Measurements from ENCODE around the gene GJA3. TPM values are rescaled to one million over a fixed set of nuclear protein-coding genes. Genes with fewer than 3 reads are reported as not detected.

Gene GJA3
- total and polyA plus RNA-seq, 8 donors = 0.03 to 0.40 (median 0.08) TPM

- Histone ChIP-seq H3K36me3 (no peaks in the 10 kb centered on the region), H3K9me3 (no peaks in the 10 kb centered on the region), H3K27ac (no peak overlapping the region), H3K4me3 (peak overlapping the region; percentile 36 to 85 (median 60)), H3K27me3 (peaks cover 0 to 9% (median 0%) of the 10 kb centered on the region in 4 donors), H3K4me1 (peaks cover 0 to 5% (median 0%) of the 10 kb centered on the region in 3 donors)
- WGBS, 2 donors = 2% methylated on average over 51 to 53 of the region's 53 CpGs
- no peak for TF ChIP-seq CTCF (IDR thresholded peaks at IDR 0.05)
- DNase-seq (peak in 1 of 6 donors; percentile 63), FAIRE-seq (no peak), ATAC-seq (peak; percentile 19 to 37 (median 27))
- intact Hi-C loops (cut with DNase I) = no loop called here
Observed at GRCh38 chr13:20193162-20193906, 32.5 kb upstream of the GJA3 start.

GRCh38 chr13:20192836-20193161, 31.9 kb upstream of the GJA3 start, which contains the start of gene GJB2:
Gene GJB2 (minus strand): TSS chr13:20192938. CDS start chr13:20189581, 3,357 bp downstream.
- ATAC-seq (peak; percentile 57 to 69 (median 62)), FAIRE-seq (no peak), DNase-seq (peak in 1 of 6 donors; percentile 25)
- H3K9me3 ChIP-seq = no peaks in the 10 kb centered on the region
- peaks cover 0 to 9% (median 0%) of the 10 kb centered on the region in 4 donors for H3K27me3 ChIP-seq
- H3K27ac ChIP-seq = no peak within 1 kb of the TSS
- TF ChIP-seq CTCF (IDR thresholded peaks at IDR 0.05) = no peak
- intact Hi-C loops (cut with DNase I) = no loop called here
- 0 to 1% methylated on average over 7 to 39 of the region's 39 CpGs for WGBS, 2 donors
- peaks cover 0 to 5% (median 0%) of the 10 kb centered on the region in 3 donors for H3K4me1 ChIP-seq
- no peaks in the 10 kb centered on the region for H3K36me3 ChIP-seq
- H3K4me3 ChIP-seq = peak within 1 kb of the TSS; percentile 36 to 85 (median 60)

GRCh38 chr13:20192158-20192835, 31.4 kb upstream of the GJA3 start:
- peak overlapping the region; percentile 36 to 85 (median 60) for H3K4me3 ChIP-seq
- intact Hi-C loops (cut with DNase I) = no loop called here
- no peak for FAIRE-seq
- peak in 5 of 6 donors; percentile 32 to 70 (median 43) for DNase-seq
- H3K27ac ChIP-seq = no peak overlapping the region
- no peak for TF ChIP-seq CTCF (IDR thresholded peaks at IDR 0.05)
- 1% methylated on average over 69 to 73 of the region's 73 CpGs for WGBS, 2 donors
- no peaks in the 10 kb centered on the region for H3K36me3 ChIP-seq
- no peaks in the 10 kb centered on the region for H3K9me3 ChIP-seq
- H3K27me3 ChIP-seq = peaks cover 0 to 9% (median 0%) of the 10 kb centered on the region in 4 donors
- ATAC-seq = peak; percentile 63 to 77 (median 74)
- H3K4me1 ChIP-seq = peaks cover 0 to 5% (median 0%) of the 10 kb centered on the region in 3 donors

- 31 to 34% methylated on average over 24 of the region's 24 CpGs for WGBS, 2 donors
- intact Hi-C loops (cut with DNase I) = no loop called here
- Histone ChIP-seq H3K27ac (no peak overlapping the region), H3K4me3 (peak overlapping the region; percentile 36 to 85 (median 60)), H3K4me1 (peaks cover 0 to 5% (median 0%) of the 10 kb centered on the region in 3 donors), H3K36me3 (no peaks in the 10 kb centered on the region), H3K27me3 (peaks cover 0 to 8% (median 0%) of the 10 kb centered on the region in 4 donors), H3K9me3 (no peaks in the 10 kb centered on the region)
- no peak for TF ChIP-seq CTCF (IDR thresholded peaks at IDR 0.05)
- ATAC-seq (peak; percentile 41 to 58 (median 48)), DNase-seq (peak in 4 of 6 donors; percentile 23 to 68 (median 43)), FAIRE-seq (no peak)
Observed at GRCh38 chr13:20191311-20192157, 30.7 kb upstream of the GJA3 start.

All from pancreas (tissue), 10 donors.